GM12892 (cell line): Measurements from ENCODE around the gene THEM4.
"Not testable (repeated sequence)": the region's sequence is repeated elsewhere in the genome, so short reads cannot be mapped to it uniquely, and the experiment has no call there.

Experiments used
- DNase-seq: peaks from one replicate; pipeline ENCODE4 v3.0.0; 2011; ENCODE audit not compliant: insufficient read length
- FAIRE-seq: peaks from 2 replicates; lab custom pipeline; 2011; peaks lifted over from hg19 to GRCh38; lab: Jason Lieb, UNC
- POLR2A ChIP-seq: IDR thresholded peaks from 2 replicates; pipeline ENCODE4 v1.6.1; 2011; ENCODE audit warnings: low read depth, low read length, control low read depth
- POLR2AphosphoS5 ChIP-seq: IDR thresholded peaks from 2 replicates; pipeline ENCODE4 v1.6.1; 2011; ENCODE audit warnings: low read depth, low read length, control low read depth
- TAF1 ChIP-seq: IDR thresholded peaks from 2 replicates; pipeline ENCODE4 v1.6.1; 2011; ENCODE audit warnings: low read depth, mild to moderate bottlenecking, control low read depth, low read length, borderline replicate concordance

The THEM4 gene

DNA sequence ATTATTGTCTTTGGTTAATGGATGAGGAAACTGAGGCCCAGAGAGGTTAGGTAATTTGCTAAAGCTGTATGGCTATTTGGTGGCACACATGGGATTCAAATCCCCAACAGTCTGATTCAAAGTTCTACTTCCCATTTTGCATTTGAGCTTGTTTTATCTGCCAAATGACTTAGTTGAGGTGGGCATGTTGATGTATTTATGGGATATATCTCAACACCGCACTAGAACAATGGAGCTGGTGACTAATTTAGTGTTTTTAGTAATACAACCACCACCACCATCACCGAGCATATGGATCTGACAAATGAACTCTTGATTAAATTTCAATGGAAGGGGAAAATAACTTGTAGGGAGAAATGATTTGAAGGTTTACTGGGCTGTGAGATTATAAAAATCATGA lies 26.8 kb downstream of the THEM4 start:
- FAIRE-seq = no peak
- no peak for DNase-seq
- TF ChIP-seq POLR2AphosphoS5 = no peak
- no peak for TF ChIP-seq POLR2A
- no peak for TF ChIP-seq TAF1

DNA sequence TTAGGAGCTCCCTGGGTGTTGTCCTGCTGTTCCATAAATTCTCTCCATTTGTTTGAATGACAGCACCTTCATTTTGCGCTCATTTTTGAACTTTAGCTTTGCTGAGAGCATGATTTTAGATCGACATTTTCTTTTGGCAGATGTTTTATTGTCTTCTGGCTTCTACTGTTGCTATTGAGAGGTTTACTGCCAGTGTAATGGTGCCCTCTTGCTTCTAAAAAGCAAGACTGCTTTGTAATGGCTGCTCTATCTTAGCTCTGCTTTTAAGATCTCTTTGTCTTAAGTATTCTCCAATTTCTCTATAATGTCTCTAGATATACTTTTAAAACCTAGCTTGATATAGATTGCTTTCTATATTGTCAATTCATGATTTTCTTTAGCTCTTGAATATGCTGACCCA lies 27.8 kb downstream of the THEM4 start:
- DNase-seq (no peak), FAIRE-seq (no peak)
- TF ChIP-seq POLR2A (no peak), TAF1 (no peak), POLR2AphosphoS5 (no peak)

DNA sequence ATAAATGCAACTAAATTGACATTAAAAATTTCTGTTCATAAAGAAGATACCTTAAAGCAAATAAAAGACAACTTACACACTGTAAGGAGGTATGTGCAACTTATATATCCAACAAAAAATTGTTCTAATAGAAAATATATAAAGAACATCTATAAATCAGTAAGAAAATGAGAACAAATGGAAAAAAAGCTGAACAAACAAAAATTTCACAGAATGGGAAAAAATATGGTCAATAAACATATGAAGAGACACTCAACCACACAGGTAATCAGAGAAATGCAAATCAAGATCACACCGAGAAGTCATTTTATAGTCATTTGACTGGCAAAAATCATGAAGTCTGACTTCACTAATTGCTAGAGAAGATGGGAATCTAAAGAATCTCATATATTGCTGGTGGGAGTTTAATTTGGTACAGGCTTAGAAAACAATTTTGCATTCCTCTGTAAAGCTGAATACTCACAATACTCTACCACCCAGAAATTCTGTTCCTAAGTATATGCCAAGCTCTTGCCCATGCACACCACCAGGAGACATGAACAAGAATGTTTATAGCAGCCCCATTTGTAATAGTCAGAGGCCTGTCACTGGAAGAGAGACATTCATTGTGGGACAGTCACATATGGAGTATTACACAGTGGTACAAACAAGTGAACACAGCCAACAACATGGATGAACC lies 33.8 kb downstream of the THEM4 start:
- no peak for DNase-seq
- FAIRE-seq = no peak
- no peak for TF ChIP-seq TAF1
- no peak for TF ChIP-seq POLR2A
- no peak for TF ChIP-seq POLR2AphosphoS5

DNA sequence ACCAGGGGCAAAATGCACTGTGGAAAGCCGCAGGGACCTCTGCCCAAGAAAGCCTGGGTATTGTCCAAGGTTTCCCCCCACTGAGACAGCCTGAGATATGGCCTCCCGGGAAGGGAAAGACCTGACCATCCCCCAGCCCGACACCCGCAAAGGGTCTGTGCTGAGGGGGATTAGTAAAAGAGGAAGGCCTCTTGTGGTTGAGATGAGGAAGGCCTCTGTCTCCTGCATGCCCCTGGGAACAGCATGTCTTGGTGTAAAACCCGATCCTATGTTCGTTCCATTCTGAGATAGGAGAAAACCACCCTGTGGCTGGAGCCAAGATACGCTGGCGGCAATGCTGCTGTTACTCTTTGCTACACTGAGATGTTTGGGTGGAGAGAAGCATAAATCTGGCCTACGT lies 36.5 kb downstream of the THEM4 start:
- FAIRE-seq, DNase-seq: not testable (repeated sequence)

DNA sequence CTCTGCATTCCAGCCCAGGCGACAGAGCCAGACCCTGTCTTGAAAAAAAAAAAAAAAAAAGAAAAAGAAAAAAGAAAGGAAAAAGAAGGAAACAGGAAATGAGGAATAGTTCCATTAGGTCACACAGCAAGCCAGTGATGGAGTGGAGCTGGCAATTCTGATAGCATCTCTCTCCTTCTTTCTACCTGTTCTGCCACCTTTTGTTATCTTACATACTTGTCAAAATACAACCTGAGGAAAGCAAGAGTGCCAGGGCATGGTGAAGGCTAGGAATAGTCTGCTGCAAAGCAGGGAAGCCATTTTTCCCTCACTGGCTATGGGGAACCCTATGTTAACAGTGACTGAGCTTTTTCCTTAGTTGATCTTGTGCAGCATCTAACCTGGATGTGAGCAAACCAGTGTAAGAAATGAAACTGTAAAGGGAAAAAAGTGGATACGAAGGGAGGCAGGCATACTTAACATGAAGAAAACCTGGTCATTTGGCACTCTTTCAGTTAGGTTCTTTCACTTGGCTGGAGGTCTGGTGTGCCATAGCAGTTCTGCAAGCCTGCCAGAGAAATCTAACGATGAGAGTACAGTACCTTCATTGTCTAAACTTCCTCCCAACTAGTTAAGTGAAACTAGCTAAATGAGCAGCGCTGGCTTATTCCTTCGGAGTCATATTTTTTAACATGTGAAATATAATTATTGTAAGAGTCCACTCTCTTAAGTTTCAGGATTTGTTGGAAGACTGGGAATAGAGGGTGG lies 37.9 kb downstream of the THEM4 start:
- TF ChIP-seq POLR2AphosphoS5 (no peak), POLR2A (no peak), TAF1 (no peak)
- no peak for DNase-seq
- no peak for FAIRE-seq

DNA sequence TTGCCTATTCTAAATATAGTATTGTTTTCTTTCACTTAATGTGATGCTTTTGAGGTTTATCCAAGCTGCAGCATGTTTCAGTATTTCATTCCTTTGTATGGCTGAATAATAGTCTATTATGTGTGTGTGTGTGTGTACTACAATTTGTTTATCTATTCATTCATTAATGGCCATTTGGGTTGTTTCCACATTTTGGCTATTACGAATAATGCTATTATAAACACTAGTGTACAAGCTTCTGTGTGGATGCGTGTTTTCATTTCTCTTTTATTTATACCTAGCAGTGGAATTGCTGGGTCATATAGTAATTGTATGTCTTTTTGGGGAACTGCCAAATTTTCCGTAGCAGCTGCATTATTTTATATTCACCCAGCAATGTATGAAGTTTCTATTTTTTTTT lies 40.8 kb downstream of the THEM4 start:
- FAIRE-seq = no peak
- DNase-seq = no peak
- TF ChIP-seq POLR2AphosphoS5 = no peak
- TF ChIP-seq TAF1 = no peak
- TF ChIP-seq POLR2A = no peak

DNA sequence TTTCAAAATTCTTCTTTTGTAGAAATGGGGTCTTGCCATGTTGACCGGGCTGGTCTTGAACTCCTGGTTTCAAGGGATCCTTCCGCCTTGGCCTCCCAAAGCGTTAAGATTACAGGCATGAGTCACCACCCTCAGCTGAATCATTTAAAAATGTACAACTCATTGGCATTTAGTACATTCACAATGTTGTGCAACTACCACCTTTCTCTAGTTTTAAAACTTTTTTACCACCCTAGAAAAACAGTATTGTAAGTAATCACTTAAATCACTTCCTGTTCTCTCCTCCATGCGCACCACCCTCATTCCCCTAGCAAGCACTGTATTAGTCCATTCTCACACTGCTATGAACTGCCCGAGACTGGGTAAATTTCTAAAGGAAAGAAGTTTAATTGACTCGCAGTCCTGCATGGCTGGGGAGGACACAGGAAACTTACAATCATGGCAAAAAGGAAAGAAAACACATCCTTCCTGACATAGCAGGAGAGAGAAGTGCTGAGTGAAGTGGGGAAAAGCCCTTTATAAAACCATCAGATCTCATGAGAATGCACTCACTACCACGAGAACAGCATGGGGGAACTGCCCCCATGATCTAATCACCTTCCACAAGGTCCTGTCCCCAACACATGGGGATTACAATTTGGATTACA lies 41.4 kb downstream of the THEM4 start:
- DNase-seq (no peak), FAIRE-seq (no peak)
- TF ChIP-seq TAF1 = no peak

DNA sequence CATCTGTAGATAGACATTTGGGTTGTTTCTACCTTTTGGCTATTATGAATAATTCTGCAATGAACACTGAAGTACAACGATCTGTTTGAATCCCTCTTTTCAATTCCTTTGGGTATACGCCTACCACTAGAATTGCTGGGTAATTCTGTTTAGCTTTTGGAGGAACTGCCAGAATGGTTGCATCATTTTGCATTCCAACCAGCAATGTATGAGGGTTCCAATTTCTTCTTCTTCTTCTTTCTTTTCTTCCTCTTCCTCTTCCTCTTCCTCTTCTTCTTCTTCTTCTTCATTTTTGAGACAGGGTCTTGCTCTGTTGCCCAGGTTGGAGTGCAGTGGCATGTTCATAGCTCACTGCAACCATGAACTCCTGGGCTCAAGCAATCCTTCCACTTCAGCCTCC lies 42.0 kb downstream of the THEM4 start:
- FAIRE-seq (no peak), DNase-seq (no peak)
- TF ChIP-seq POLR2AphosphoS5 (no peak), TAF1 (no peak), POLR2A (no peak)

DNA sequence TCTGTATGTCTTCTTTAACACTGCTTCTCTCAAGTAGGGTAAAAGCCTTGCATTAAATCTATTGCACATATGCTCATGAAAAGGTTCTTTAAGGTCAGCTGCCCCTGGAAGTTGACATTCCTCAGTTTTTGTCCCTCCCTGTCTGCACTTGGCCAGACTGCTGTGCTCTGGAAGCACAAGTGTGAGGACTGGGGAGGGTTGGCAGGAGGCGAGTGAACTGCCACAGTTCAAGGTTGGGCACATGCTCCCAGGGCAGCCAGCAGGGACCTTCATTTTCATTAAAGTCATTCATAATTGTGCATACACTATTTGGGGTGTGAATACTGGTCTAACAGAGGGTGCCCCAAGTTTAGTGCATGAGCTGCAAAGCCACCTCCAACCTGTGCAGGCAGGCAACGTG lies 44.9 kb downstream of the THEM4 start:
- FAIRE-seq = no peak
- TF ChIP-seq POLR2AphosphoS5 = no peak
- no peak for TF ChIP-seq POLR2A
- TF ChIP-seq TAF1 = no peak
- DNase-seq = no peak

DNA sequence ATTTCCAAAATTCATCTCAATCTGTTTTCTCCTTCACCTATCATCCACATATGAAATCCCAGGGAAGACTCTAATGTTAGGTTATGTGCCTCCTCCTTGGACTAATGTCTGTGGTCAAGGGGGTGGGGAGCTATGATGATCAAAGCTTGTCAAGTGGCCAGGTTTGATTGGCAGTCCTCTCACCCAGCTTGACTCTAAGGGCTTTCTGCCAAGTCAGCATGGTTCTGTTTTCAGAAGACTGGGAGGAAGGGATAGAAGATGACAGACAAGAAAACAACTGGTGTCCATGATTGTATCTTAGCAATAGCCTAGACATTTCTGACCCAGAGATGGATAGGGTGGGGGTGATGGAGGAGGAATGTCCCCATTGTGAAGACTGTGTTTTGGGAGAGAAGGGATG lies 46.7 kb downstream of the THEM4 start:
- no peak for FAIRE-seq
- TF ChIP-seq POLR2A (no peak), TAF1 (no peak), POLR2AphosphoS5 (no peak)
- DNase-seq = no peak

DNA sequence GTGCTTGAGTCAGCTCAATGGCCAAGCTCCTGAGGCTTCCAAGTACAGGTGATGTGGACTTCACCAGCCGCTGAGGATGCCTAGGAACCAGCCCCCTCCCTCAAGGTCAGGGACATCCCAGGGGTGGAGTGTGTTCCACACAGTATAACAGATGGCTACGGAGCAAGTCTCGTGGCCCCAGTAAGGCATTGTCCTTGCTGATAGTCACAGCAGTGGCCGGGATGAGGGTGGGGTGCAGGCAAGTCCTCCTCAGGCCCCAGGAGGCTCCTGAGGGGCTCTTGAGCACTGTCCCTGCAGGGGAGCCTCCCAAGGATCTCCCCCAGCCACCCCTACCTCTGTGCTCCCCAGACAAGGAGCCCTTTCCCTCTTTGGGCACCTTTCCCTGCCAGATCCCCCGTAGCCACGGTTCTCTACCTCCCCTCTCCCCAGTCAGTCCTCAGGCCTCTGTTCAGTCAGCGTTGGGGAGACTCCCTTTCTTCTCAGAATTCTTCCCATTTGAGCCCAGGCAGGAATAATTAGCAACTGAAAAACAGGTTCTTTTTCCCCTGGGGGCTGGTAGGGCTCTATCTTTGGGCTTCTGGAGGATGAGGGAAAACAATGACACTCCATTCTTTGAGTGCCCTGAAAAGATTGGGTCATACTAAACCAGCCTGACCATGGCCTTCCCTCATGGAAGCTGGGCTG lies 48.7 kb downstream of the THEM4 start:
- TF ChIP-seq POLR2AphosphoS5 (no peak), POLR2A (no peak), TAF1 (no peak)
- DNase-seq (no peak), FAIRE-seq (no peak)

DNA sequence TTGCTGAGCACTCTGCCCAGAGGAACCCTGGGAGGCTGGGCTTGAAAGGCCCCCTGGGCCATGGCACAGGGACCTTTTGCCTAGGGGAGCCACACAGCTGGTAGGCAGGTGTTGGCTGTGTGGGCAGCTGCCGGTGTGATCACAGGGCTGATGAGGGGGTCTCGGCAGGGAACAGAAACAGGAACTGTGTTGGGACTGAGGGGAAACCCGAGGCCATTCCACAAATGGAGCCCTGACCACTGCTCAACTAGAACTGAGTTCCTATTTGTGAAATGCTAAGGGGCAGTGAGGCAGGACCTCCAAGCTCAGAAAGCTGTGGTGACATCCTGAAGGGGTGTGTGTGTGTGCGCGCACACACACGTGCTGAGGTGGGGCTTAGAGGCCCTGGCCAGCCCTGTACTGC lies 49.4 kb downstream of the THEM4 start:
- no peak for FAIRE-seq
- TF ChIP-seq TAF1 (no peak), POLR2A (no peak), POLR2AphosphoS5 (no peak)
- DNase-seq = no peak
